GM23338 (cell line): Measurements from ENCODE around the gene RASAL3. TPM values are rescaled to one million over a fixed set of nuclear protein-coding genes. Genes with fewer than 3 reads are reported as not detected.

Source experiments
- ATAC-seq: fragments of 200-7000 bp; cut with Tn5 transposase; 3 replicates; pipeline ENCODE4 v1.9.1; 2020
- DNase-seq: peaks from one replicate; pipeline ENCODE4 v3.0.0-alpha.2; 2015; ENCODE audit warnings: low spot score
- H2AFZ ChIP-seq: fragments of 200-600 bp; sonication (generic); 2 replicates; pipeline ENCODE4 v1.8.0; 2016; ENCODE audit warnings: antibody characterized with exemption, mild to moderate bottlenecking, moderate library complexity
- H3F3A ChIP-seq: fragments of 200-600 bp; sonication (generic); replicated peaks from 2 replicates; pipeline ENCODE4 v1.8.0; 2017; ENCODE audit warnings: antibody characterized with exemption, mixed run types, low read depth
- H3K27ac ChIP-seq: fragments of 200-600 bp; sonication (generic); 2 replicates; pipeline ENCODE4 v1.6.1; 2016; ENCODE audit warnings: low read depth
- H3K27me3 ChIP-seq: fragments of 200-600 bp; sonication (generic); 2 replicates; pipeline ENCODE4 v1.8.0; 2016; ENCODE audit warnings: mild to moderate bottlenecking, mixed run types, moderate library complexity; ENCODE audit not compliant: insufficient read depth
- H3K36me3 ChIP-seq: fragments of 200-600 bp; sonication (generic); 2 replicates; pipeline ENCODE4 v1.8.0; 2016; ENCODE audit warnings: mild to moderate bottlenecking; ENCODE audit not compliant: insufficient read depth
- H3K4me1 ChIP-seq: fragments of 200-600 bp; sonication (generic); 2 replicates; pipeline ENCODE4 v1.8.0; 2016; ENCODE audit warnings: mild to moderate bottlenecking, moderate library complexity; ENCODE audit not compliant: insufficient read depth
- H3K4me2 ChIP-seq: fragments of 200-600 bp; sonication (generic); 2 replicates; pipeline ENCODE4 v1.7.1; 2017; ENCODE audit warnings: mixed run types
- H3K4me3 ChIP-seq: fragments of 200-600 bp; sonication (generic); 2 replicates; pipeline ENCODE4 v1.6.1; 2016; ENCODE audit warnings: mixed run types
- H3K79me2 ChIP-seq: fragments of 200-600 bp; sonication (generic); replicated peaks from 2 replicates; pipeline ENCODE4 v1.8.0; 2017; ENCODE audit warnings: mild to moderate bottlenecking; ENCODE audit not compliant: insufficient read depth
- H3K9me2 ChIP-seq: fragments of 200-600 bp; sonication (generic); 2 replicates; pipeline ENCODE4 v1.8.0; 2017; ENCODE audit not compliant: insufficient read depth
- H4K20me1 ChIP-seq: fragments of 200-600 bp; sonication (generic); replicated peaks from 2 replicates; pipeline ENCODE4 v1.8.0; 2017; ENCODE audit warnings: mild to moderate bottlenecking; ENCODE audit not compliant: insufficient read depth
- H3K27ac Mint-ChIP-seq: 2 replicates; pipeline ENCODE4 v1.8.0; 2020; ENCODE audit warnings: inconsistent platforms, mild to moderate bottlenecking, moderate library complexity, mixed read lengths
- H3K27me3 Mint-ChIP-seq: 3 replicates; pipeline ENCODE4 v1.8.0; 2022; ENCODE audit warnings: low read depth, mild to moderate bottlenecking, moderate library complexity, mixed read lengths, inconsistent platforms; ENCODE audit not compliant: insufficient read depth, poor library complexity
- H3K36me3 Mint-ChIP-seq: 3 replicates; pipeline ENCODE4 v1.8.0; 2021; ENCODE audit warnings: low read depth, mild to moderate bottlenecking, inconsistent platforms, moderate library complexity, mixed read lengths
- H3K4me1 Mint-ChIP-seq: 3 replicates; pipeline ENCODE4 v1.8.0; 2020; ENCODE audit warnings: mild to moderate bottlenecking, inconsistent platforms, mixed read lengths
- H3K4me3 Mint-ChIP-seq: 3 replicates; pipeline ENCODE4 v1.8.0; 2021; ENCODE audit warnings: moderate library complexity, mild to moderate bottlenecking, inconsistent platforms, mixed read lengths
- H3K9me3 Mint-ChIP-seq: 3 replicates; pipeline ENCODE4 v1.8.0; 2020; ENCODE audit warnings: moderate library complexity, mild to moderate bottlenecking, inconsistent platforms, mixed read lengths
- EZH2phosphoT487 ChIP-seq: fragments of 200-600 bp; sonication (generic); IDR thresholded peaks from one replicate; pipeline ENCODE4 v1.8.1; 2018; ENCODE audit warnings: antibody characterized with exemption; ENCODE audit not compliant: unreplicated experiment
- NANOG ChIP-seq: IDR thresholded peaks from 2 replicates; pipeline ENCODE4 v1.6.1; 2016; ENCODE audit warnings: antibody characterized with exemption, borderline replicate concordance
- STAT1 ChIP-seq: IDR thresholded peaks from one replicate; pipeline ENCODE4 v1.6.1; 2016; ENCODE audit warnings: antibody characterized with exemption; ENCODE audit not compliant: unreplicated experiment
- ZNF462 ChIP-seq: fragments of 250-450 bp; sonication (Bioruptor Pico); IDR thresholded peaks from 2 replicates; pipeline ENCODE4 v1.5.0; 2020; ENCODE audit warnings: mild to moderate bottlenecking, moderate library complexity
- polyA plus RNA-seq: library from polyadenylated mRNA; unstranded; fragments of >200 nt; fragmentation: Nextera tagmentation; extraction: Ambion mirVana; gene quantifications from 2 replicates; pipeline ENCODE4 v1.2.1, GENCODE V29; 2016
- total RNA-seq: library from RNA; depleted of rRNA; stranded (reverse); fragments of >200 nt; shearing (Covaris generic); gene quantifications from 2 replicates; pipeline ENCODE4 v1.2.3, GENCODE V29; 2014
- TF ChIP-seq, protein P1 (sequence below), 2 experiments: fragments of 200-600 bp in 1 of 2; sonication (generic) in 1 of 2; conservative IDR thresholded peaks; 2 replicates each; pipeline versions ENCODE4 v1.5.1 to v1.6.1; 2016 to 2017; ENCODE audit warnings: antibody characterized with exemption in 2 of 2, low read depth in 2 of 2, mild to moderate bottlenecking in 2 of 2, moderate library complexity in 1 of 2

The RASAL3 gene
- total and polyA plus RNA-seq, 2 experiments from 2014 or later: 1.8 to 1.9 TPM

GRCh38 chr19:15445227-15445605 lies 19.1 kb downstream of the RASAL3 start (continued):
- no peak for TF ChIP-seq ZNF462 (CRISPR knock-in tag)
- TF ChIP-seq, protein P1, sequence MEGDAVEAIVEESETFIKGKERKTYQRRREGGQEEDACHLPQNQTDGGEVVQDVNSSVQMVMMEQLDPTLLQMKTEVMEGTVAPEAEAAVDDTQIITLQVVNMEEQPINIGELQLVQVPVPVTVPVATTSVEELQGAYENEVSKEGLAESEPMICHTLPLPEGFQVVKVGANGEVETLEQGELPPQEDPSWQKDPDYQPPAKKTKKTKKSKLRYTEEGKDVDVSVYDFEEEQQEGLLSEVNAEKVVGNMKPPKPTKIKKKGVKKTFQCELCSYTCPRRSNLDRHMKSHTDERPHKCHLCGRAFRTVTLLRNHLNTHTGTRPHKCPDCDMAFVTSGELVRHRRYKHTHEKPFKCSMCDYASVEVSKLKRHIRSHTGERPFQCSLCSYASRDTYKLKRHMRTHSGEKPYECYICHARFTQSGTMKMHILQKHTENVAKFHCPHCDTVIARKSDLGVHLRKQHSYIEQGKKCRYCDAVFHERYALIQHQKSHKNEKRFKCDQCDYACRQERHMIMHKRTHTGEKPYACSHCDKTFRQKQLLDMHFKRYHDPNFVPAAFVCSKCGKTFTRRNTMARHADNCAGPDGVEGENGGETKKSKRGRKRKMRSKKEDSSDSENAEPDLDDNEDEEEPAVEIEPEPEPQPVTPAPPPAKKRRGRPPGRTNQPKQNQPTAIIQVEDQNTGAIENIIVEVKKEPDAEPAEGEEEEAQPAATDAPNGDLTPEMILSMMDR (conservative IDR thresholded peaks at IDR 0.05; ENCODE audit: low read depth in 2 of 2): no peak
- no peak for TF ChIP-seq NANOG
- no peak for TF ChIP-seq EZH2phosphoT487

- Histone ChIP-seq H3K27ac (no peak overlapping the region), H3K27me3 (no peaks in the 10 kb centered on the region), H3F3A (0 out of 2 replicates have a peak, but pooled peaks cover 4% of the 10 kb centered on the region), H4K20me1 (no peaks in the 10 kb centered on the region), H3K4me1 (peaks cover 6% of the 10 kb centered on the region), H3K4me2 (no peak overlapping the region), H3K4me3 (no peak overlapping the region), H3K36me3 (no peaks in the 10 kb centered on the region), H3K9me2 (no peaks in the 10 kb centered on the region), H2AFZ (no peak overlapping the region), H3K79me2 (no peaks in the 10 kb centered on the region)
- Mint-ChIP-seq H3K36me3 (no peaks in the 10 kb centered on the region), H3K4me3 (no peak overlapping the region), H3K27ac (no peak overlapping the region), H3K4me1 (peaks cover 7% of the 10 kb centered on the region), H3K27me3 (peaks cover 8% of the 10 kb centered on the region), H3K9me3 (no peaks in the 10 kb centered on the region)
- TF ChIP-seq STAT1: no peak
- ATAC-seq (no peak), DNase-seq (no peak)
These were observed 19.7 kb downstream of the RASAL3 start for GRCh38 chr19:15444505-15445226.
